ENCODE data around the gene AQP12B. TPM values are rescaled to one million over a fixed set of nuclear protein-coding genes. Genes with fewer than 3 reads are reported as not detected.
A peak's percentile ranks its signal among the peaks of the same experiment; 100 is the strongest.

AQP12B gene
- total RNA-seq, 3 donors from 2014 or later = not detected

DNA sequence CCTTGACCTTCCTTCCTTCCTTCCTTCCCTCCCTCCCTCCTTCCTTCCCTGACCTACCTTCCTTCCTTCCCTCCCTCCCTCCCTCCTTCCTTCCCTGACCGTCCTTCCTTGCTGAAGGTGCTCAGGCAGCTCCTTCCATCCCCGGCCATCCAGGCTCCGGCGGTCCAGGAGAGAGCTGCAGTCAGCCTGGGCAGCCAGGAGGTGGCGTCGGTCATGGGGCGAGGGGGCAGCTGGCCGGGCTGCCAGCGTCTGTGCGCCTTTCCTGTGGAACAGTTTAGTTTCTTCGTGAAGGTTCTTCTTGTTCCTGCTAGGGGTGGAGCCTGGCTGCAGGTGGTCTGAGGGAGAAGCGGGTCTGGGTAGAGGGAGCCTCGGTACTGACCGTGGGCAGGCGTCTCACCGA lies 41.7 kb downstream of the AQP12B start:
- DNase-seq (ENCODE audit: low spot score in 2 of 2) = no peak
- intact Hi-C loops (cut with DNase I; ENCODE audit: low total_unique reads) = no loop called here
- no peaks in the 10 kb centered on the region for H3K36me3 ChIP-seq

DNA sequence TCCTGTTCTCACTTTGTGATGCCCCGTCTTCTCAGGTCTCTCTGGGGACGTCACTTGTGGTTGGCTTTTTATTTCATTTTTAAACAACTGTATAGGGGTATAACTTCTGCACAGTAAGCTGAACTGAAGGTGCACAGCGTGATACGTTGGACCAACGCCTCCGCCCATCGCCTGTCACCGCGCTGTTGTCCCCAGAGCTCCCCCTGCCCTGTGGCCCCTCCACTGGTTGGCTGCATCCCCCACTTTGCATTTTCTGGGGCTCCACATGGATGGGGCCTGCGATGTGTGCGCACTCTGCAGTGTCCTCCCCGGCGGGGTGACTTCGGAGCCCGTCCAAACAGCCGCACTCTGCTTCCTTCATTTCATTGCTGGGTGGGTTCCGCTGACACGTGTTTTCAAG lies 43.1 kb downstream of the AQP12B start:
- no peaks in the 10 kb centered on the region for H3K4me1 ChIP-seq
- H3K27ac ChIP-seq = no peak overlapping the region
- intact Hi-C loops (cut with DNase I; ENCODE audit: low total_unique reads) = no loop called here
- peaks cover 0 to 25% of the 10 kb centered on the region in 2 donors for H3K27me3 ChIP-seq
- DNase-seq (ENCODE audit: low spot score in 2 of 2) = no peak
- no peak for TF ChIP-seq POLR2A (IDR thresholded peaks at IDR 0.05)
- TF ChIP-seq POLR2AphosphoS5 (IDR thresholded peaks at IDR 0.05) = no peak
- no peak for TF ChIP-seq CTCF (IDR thresholded peaks at IDR 0.05)
- H3K36me3 ChIP-seq = no peaks in the 10 kb centered on the region
- no peak overlapping the region for H3K4me3 ChIP-seq
- H3K9me3 ChIP-seq = peaks cover 0 to 3% of the 10 kb centered on the region in 2 donors

More for the DNA sequence above, 41.7 kb downstream of the AQP12B start:
- Histone ChIP-seq H3K27me3 (peaks cover 0 to 37% of the 10 kb centered on the region in 2 donors), H3K9me3 (no peaks in the 10 kb centered on the region), H3K27ac (no peak overlapping the region), H3K4me3 (no peak overlapping the region), H3K4me1 (no peaks in the 10 kb centered on the region)
- no peak for TF ChIP-seq POLR2A (IDR thresholded peaks at IDR 0.05)
- TF ChIP-seq CTCF (IDR thresholded peaks at IDR 0.05) = no peak
- no peak for TF ChIP-seq POLR2AphosphoS5 (IDR thresholded peaks at IDR 0.05)

GRCh38 chr2:240638512-240639160 lies 44.0 kb downstream of the AQP12B start:
- intact Hi-C loops (cut with DNase I; ENCODE audit: low total_unique reads) = no loop called here
- H3K36me3 ChIP-seq = no peaks in the 10 kb centered on the region
- no peaks in the 10 kb centered on the region for H3K4me1 ChIP-seq
- peak overlapping the region in 1 of 2 donors; percentile 63 for H3K27ac ChIP-seq
- no peak for TF ChIP-seq POLR2A (IDR thresholded peaks at IDR 0.05)
- TF ChIP-seq CTCF (IDR thresholded peaks at IDR 0.05) = no peak
- TF ChIP-seq POLR2AphosphoS5 (IDR thresholded peaks at IDR 0.05) = no peak
- no peak overlapping the region for H3K4me3 ChIP-seq
- no peak for DNase-seq (ENCODE audit: low spot score in 2 of 2)
- peaks cover 7 to 12% of the 10 kb centered on the region in 2 donors for H3K9me3 ChIP-seq
- peaks cover 0 to 15% of the 10 kb centered on the region in 2 donors for H3K27me3 ChIP-seq

GRCh38 chr2:240637901-240638345 lies 44.8 kb downstream of the AQP12B start:
- TF ChIP-seq POLR2A (IDR thresholded peaks at IDR 0.05) (no peak), CTCF (IDR thresholded peaks at IDR 0.05) (no peak), POLR2AphosphoS5 (IDR thresholded peaks at IDR 0.05) (no peak)
- intact Hi-C loops (cut with DNase I; ENCODE audit: low total_unique reads) = no loop called here
- H3K36me3 ChIP-seq = no peaks in the 10 kb centered on the region
- H3K4me1 ChIP-seq = no peaks in the 10 kb centered on the region
- DNase-seq (ENCODE audit: low spot score in 2 of 2) = peak in 1 of 2 donors; percentile 36
- peaks cover 0 to 13% of the 10 kb centered on the region in 2 donors for H3K27me3 ChIP-seq
- H3K27ac ChIP-seq = peak overlapping the region in 1 of 2 donors; percentile 63
- peaks cover 8 to 19% of the 10 kb centered on the region in 2 donors for H3K9me3 ChIP-seq
- no peak overlapping the region for H3K4me3 ChIP-seq

DNA sequence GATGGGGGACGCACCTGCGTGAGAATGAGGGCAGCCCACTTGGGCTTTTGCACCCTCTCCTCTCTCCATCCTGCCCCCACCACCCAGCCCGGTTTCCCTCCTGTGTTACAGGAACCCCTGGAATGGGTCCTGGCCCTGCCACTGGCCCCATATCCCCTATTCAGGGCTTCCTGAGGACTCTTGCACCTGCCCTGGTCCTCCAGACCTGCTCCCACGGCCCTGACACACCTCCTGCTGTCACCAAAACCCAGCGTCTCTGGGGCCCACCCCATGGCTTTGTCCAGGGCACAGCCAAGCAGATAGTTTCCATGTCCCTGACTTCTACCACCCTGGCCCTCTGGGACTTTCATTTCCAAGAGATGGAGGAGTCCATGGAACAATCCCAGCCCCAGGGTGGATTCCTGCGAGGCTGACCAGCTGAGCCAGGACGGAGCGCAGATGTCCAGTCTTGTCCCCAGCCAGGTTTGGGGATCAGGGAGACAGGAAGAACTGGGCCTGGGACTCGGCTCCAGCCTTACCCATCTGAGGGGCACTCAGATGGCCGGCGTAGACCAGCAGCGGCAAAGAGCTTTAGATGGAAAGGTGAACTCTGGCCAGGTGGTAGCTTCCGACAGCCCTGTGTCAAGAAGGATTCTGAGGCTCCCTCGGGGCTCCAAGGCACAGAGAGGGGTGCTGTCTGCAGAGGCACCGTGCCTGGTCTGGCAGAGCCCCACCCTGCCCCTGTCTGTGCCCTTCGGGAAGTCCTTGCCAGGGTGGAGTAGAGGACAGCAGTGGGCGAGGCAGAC lies 45.4 kb downstream of the AQP12B start:
- Histone ChIP-seq H3K27me3 (peaks cover 0 to 7% of the 10 kb centered on the region in 2 donors), H3K9me3 (peaks cover 8 to 22% of the 10 kb centered on the region in 2 donors), H3K36me3 (no peaks in the 10 kb centered on the region), H3K27ac (no peak overlapping the region), H3K4me1 (no peaks in the 10 kb centered on the region), H3K4me3 (no peak overlapping the region)
- intact Hi-C loops (cut with DNase I; ENCODE audit: low total_unique reads) = no loop called here
- peak in 1 of 2 donors; percentile 46 for DNase-seq (ENCODE audit: low spot score in 2 of 2)
- TF ChIP-seq CTCF (IDR thresholded peaks at IDR 0.05) = no peak
- TF ChIP-seq POLR2AphosphoS5 (IDR thresholded peaks at IDR 0.05) = no peak
- TF ChIP-seq POLR2A (IDR thresholded peaks at IDR 0.05) = no peak
